Smooth muscle cell (in vitro differentiated cells): Measurements from ENCODE around the gene RB1. TPM values are rescaled to one million over a fixed set of nuclear protein-coding genes. Genes with fewer than 3 reads are reported as not detected.

Experiments
- DNase-seq: peaks from one replicate; lab custom pipeline; 2025; ENCODE audit not compliant: unreplicated experiment; lab: John Stamatoyannopoulos, UW
- H2AFZ ChIP-seq: fragments of 200-600 bp; sonication (generic); 2 replicates; pipeline ENCODE4 v1.6.0; 2016; ENCODE audit warnings: antibody characterized with exemption, low read depth, mild to moderate bottlenecking
- H3F3A ChIP-seq: fragments of 200-600 bp; sonication (generic); 2 replicates; pipeline ENCODE4 v1.6.0; 2017; ENCODE audit warnings: antibody characterized with exemption, low read depth
- H3K27ac ChIP-seq: fragments of 200-600 bp; sonication (generic); 2 replicates; pipeline ENCODE4 v1.5.1; 2016; ENCODE audit warnings: low read depth, mild to moderate bottlenecking
- H3K27me3 ChIP-seq: fragments of 200-600 bp; sonication (generic); 2 replicates; pipeline ENCODE4 v1.6.1; 2016; ENCODE audit warnings: low read depth, mild to moderate bottlenecking
- H3K36me3 ChIP-seq: fragments of 200-600 bp; sonication (generic); 2 replicates; pipeline ENCODE4 v1.5.1; 2016; ENCODE audit warnings: low read depth
- H3K4me1 ChIP-seq: fragments of 200-600 bp; sonication (generic); 2 replicates; pipeline ENCODE4 v1.5.1; 2016; ENCODE audit warnings: low read depth
- H3K4me2 ChIP-seq: fragments of 200-600 bp; sonication (generic); 2 replicates; pipeline ENCODE4 v1.6.0; 2016; ENCODE audit warnings: mild to moderate bottlenecking
- H3K4me3 ChIP-seq: fragments of 200-600 bp; sonication (generic); 2 replicates; pipeline ENCODE4 v1.5.1; 2016; ENCODE audit warnings: mild to moderate bottlenecking
- H3K79me2 ChIP-seq: fragments of 200-600 bp; sonication (generic); 2 replicates; pipeline ENCODE4 v1.6.0; 2016; ENCODE audit warnings: low read depth, mild to moderate bottlenecking
- H3K9ac ChIP-seq: fragments of 200-600 bp; sonication (generic); 2 replicates; pipeline ENCODE4 v1.6.0; 2016; ENCODE audit warnings: low read depth
- H3K9me3 ChIP-seq: fragments of 200-600 bp; sonication (generic); replicated peaks from 2 replicates; pipeline ENCODE4 v1.5.1; 2016; ENCODE audit warnings: low read depth
- H4K20me1 ChIP-seq: fragments of 200-600 bp; sonication (generic); 2 replicates; pipeline ENCODE4 v1.6.0; 2016; ENCODE audit warnings: low read depth
- WGBS: methylation state at CpG from one replicate; pipeline ENCODE4 v1.1.7; 2016; ENCODE audit warnings: low lambda C conversion rate; 5-methylcytosine and 5-hydroxymethylcytosine counted together
- polyA plus RNA-seq: library from polyadenylated mRNA; unstranded; fragments of >200 nt; fragmentation: Nextera tagmentation; extraction: Ambion mirVana; gene quantifications from 2 replicates; pipeline ENCODE4 v1.2.1, GENCODE V29; 2016
- total RNA-seq: library from RNA; depleted of rRNA; stranded (reverse); fragments of >200 nt; gene quantifications from 2 replicates; pipeline ENCODE4 v1.2.3, GENCODE V29; 2014
- TF ChIP-seq, protein P1 (sequence below): fragments of 200-600 bp; sonication (generic); IDR thresholded peaks from 2 replicates; pipeline ENCODE4 v1.5.1; 2017; ENCODE audit warnings: borderline replicate concordance, mild to moderate bottlenecking, antibody characterized with exemption; ENCODE audit not compliant: insufficient read depth, poor library complexity, severe bottlenecking

The RB1 gene
- total and polyA plus RNA-seq, 2 experiments from 2014 or later: 12.5 to 40.2 TPM

DNA sequence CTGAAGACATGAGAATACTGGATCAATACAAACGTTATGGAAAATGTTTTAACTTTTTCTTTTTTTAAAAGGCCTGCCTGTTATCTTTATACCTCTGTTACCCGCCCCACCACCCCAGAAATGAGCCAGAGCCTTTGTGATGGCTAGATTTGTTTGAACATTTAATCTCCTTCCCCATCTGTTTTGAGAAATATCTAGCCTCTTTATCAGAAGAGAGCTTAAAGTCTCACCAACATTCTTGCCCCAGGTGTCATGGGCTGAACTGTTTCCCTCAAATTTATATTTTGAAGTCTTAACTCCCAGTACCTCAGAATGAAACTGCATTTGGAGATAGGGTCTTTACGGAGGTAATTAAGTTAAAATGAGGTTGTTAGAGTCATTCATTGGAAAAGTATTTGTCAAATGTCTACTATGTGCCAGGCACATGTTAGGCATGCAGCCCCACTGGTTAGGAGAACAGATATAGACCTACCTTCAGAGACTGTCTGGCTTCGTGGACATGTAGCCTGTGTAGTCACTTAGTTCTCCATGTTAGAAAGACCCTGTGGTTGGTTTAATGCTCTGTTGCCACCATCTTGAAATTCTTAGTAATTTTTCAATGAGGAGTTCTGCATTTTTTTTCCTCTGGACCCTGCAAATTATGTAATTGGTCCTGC lies 6.3 kb upstream of the RB1 start:
- Histone ChIP-seq H3F3A (no peaks in the 10 kb centered on the region), H3K27me3 (peaks cover 35% of the 10 kb centered on the region), H3K79me2 (no peaks in the 10 kb centered on the region), H3K4me3 (no peak overlapping the region), H3K27ac (peak overlapping the region; percentile 50), H3K36me3 (no peaks in the 10 kb centered on the region), H3K9ac (no peak overlapping the region), H3K4me2 (no peak overlapping the region), H3K4me1 (no peaks in the 10 kb centered on the region), H2AFZ (no peak overlapping the region), H3K9me3 (no peaks in the 10 kb centered on the region), H4K20me1 (no peaks in the 10 kb centered on the region)
- no peak for DNase-seq
- TF ChIP-seq, protein P1, sequence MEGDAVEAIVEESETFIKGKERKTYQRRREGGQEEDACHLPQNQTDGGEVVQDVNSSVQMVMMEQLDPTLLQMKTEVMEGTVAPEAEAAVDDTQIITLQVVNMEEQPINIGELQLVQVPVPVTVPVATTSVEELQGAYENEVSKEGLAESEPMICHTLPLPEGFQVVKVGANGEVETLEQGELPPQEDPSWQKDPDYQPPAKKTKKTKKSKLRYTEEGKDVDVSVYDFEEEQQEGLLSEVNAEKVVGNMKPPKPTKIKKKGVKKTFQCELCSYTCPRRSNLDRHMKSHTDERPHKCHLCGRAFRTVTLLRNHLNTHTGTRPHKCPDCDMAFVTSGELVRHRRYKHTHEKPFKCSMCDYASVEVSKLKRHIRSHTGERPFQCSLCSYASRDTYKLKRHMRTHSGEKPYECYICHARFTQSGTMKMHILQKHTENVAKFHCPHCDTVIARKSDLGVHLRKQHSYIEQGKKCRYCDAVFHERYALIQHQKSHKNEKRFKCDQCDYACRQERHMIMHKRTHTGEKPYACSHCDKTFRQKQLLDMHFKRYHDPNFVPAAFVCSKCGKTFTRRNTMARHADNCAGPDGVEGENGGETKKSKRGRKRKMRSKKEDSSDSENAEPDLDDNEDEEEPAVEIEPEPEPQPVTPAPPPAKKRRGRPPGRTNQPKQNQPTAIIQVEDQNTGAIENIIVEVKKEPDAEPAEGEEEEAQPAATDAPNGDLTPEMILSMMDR: no peak
- 47% methylated on average over 4 of the region's 4 CpGs for WGBS

DNA sequence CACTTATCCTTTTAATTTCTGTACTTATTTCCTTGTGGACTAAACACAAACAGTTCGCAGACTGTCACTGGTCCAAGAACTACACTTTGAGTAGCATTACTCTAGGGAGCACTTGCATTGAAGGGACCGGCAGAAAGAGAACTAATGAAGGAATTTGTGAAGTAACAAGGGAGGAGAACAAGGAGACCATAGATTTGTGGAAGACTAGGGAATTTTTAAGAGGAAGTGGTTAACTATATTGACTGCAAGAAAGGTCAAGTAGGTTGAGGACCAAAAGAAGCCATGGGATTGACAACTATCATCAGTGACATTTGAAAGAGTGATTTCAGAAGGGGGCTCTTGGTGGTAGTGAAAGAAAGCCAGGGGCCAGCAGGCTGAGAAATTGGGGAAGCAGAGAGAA lies 4.0 kb upstream of the RB1 start:
- peaks cover 16% of the 10 kb centered on the region for H3K27me3 ChIP-seq
- no peaks in the 10 kb centered on the region for H3F3A ChIP-seq
- no peaks in the 10 kb centered on the region for H3K9me3 ChIP-seq
- H3K36me3 ChIP-seq: no peaks in the 10 kb centered on the region
- H3K4me1 ChIP-seq: peaks cover under 1% of the 10 kb centered on the region
- H4K20me1 ChIP-seq: no peaks in the 10 kb centered on the region
- H3K79me2 ChIP-seq: peaks cover 7% of the 10 kb centered on the region
- 89% methylated on average over 2 of the region's 2 CpGs for WGBS
- H3K4me2 ChIP-seq: no peak overlapping the region
- H3K9ac ChIP-seq: no peak overlapping the region
- H2AFZ ChIP-seq: no peak overlapping the region
- no peak for DNase-seq
- no peak overlapping the region for H3K4me3 ChIP-seq
- TF ChIP-seq, protein P1: no peak
- no peak overlapping the region for H3K27ac ChIP-seq

GRCh38 chr13:48302871-48303358 lies 636 bp upstream of the RB1 start:
- peak overlapping the region; percentile 100 for H3K4me2 ChIP-seq
- H3K36me3 ChIP-seq: no peaks in the 10 kb centered on the region
- 23% methylated on average over 12 of the region's 12 CpGs for WGBS
- peaks cover 9% of the 10 kb centered on the region for H3K4me1 ChIP-seq
- H3K9me3 ChIP-seq: no peaks in the 10 kb centered on the region
- no peak for DNase-seq
- H3F3A ChIP-seq: no peaks in the 10 kb centered on the region
- peaks cover 35% of the 10 kb centered on the region for H3K79me2 ChIP-seq
- H3K4me3 ChIP-seq: peak overlapping the region; percentile 100
- peak overlapping the region; percentile 96 for H3K9ac ChIP-seq
- H4K20me1 ChIP-seq: peaks cover 13% of the 10 kb centered on the region
- TF ChIP-seq, protein P1: no peak
- H2AFZ ChIP-seq: peak overlapping the region; percentile 100
- H3K27me3 ChIP-seq: peaks cover 5% of the 10 kb centered on the region
- H3K27ac ChIP-seq: peak overlapping the region; percentile 97
